ENCODE results near the gene PSMB5.

The PSMB5 gene

DNA sequence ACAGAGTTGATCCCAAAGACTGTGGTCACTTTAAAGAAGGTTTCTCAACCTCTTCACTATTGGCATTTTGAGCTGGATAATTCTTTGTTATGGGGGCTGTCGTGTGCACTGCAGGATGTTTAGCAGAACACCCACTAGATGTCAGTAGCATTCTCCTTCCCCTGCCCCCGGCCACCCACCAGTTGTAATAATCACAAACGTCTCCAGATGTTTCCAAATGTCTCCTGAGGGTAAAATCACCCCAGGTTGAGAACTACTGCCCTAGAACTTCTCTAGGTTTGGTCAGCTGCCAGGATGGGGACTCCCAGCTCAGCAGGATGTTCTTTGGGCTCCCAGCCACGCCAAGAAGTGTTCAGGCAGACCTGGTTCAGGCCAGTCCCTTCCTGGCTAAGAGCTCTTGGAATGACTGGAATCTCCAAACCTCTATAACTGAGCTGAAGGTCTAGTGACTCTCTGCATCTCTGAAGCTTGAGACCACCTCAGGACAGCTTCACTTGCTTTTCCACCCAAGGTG lies 39.9 kb downstream of the PSMB5 start:
- H3K36me3 ChIP-seq (ENCODE audit: insufficient read depth, low read length): no peaks in the 10 kb centered on the region
- no peak overlapping the region for H3K4me3 ChIP-seq (ENCODE audit: low read length)
- H3K9ac ChIP-seq (ENCODE audit: low read depth, low read length): no peak overlapping the region
- H3K9me3 ChIP-seq (replicated peaks; ENCODE audit: low read length): no peaks in the 10 kb centered on the region
- H3K4me1 ChIP-seq (ENCODE audit: control insufficient read depth, insufficient read depth, low read length): peaks cover 6% of the 10 kb centered on the region
- H3K27me3 ChIP-seq (ENCODE audit: control insufficient read depth, insufficient read depth, low read length): no peaks in the 10 kb centered on the region
- H3K4me2 ChIP-seq (ENCODE audit: low read length): no peak overlapping the region

DNA sequence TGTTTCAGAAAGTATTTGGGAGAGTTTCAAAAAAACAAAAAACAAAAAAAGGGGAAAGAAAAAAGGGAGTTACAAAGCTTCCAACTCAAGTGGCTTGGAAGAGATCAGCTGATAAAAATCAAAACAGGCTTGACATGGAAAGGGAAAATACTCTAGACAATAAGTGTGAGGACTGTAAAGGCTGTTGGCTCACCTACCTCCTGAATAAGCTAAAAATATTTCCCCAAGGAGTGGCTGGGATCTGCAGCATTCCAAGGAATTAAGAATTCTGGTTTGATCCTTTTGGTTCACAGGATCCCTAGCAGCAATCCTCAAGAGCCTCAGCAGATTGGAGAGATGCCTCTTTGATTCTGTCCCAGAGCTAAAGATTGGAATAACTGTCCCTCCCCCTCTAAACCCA lies 41.2 kb downstream of the PSMB5 start:
- no peaks in the 10 kb centered on the region for H3K9me3 ChIP-seq (replicated peaks; ENCODE audit: low read length)
- H3K4me1 ChIP-seq (ENCODE audit: control insufficient read depth, insufficient read depth, low read length): peaks cover 6% of the 10 kb centered on the region
- no peaks in the 10 kb centered on the region for H3K36me3 ChIP-seq (ENCODE audit: insufficient read depth, low read length)
- H3K4me2 ChIP-seq (ENCODE audit: low read length): no peak overlapping the region
- no peak overlapping the region for H3K4me3 ChIP-seq (ENCODE audit: low read length)
- no peak overlapping the region for H3K9ac ChIP-seq (ENCODE audit: low read depth, low read length)
- H3K27me3 ChIP-seq (ENCODE audit: control insufficient read depth, insufficient read depth, low read length): no peaks in the 10 kb centered on the region

DNA sequence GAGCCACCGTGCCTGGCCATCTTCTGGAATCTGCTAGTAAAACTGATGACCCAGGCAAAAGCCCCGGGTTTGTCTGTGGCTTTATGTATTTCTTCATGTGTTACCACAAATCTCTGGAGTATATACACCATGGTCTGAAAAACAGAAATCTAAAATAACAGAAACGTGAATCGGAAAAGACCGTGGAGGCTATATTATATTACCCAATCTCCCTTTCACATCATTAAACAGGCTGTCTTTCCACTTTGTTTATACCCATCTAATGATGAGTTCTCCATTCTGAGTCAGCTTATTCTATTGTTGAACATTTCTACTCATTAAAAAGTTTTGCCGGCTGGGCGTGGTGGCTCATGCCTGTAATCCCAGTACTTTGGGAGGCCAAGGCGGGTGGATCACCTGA lies 42.8 kb downstream of the PSMB5 start:
- H3K36me3 ChIP-seq (ENCODE audit: insufficient read depth, low read length): no peaks in the 10 kb centered on the region
- H3K27me3 ChIP-seq (ENCODE audit: control insufficient read depth, insufficient read depth, low read length): no peaks in the 10 kb centered on the region
- H3K9ac ChIP-seq (ENCODE audit: low read depth, low read length): no peak overlapping the region
- H3K4me3 ChIP-seq (ENCODE audit: low read length): no peak overlapping the region
- H3K9me3 ChIP-seq (replicated peaks; ENCODE audit: low read length): no peaks in the 10 kb centered on the region
- no peak overlapping the region for H3K4me2 ChIP-seq (ENCODE audit: low read length)
- peaks cover 6% of the 10 kb centered on the region for H3K4me1 ChIP-seq (ENCODE audit: control insufficient read depth, insufficient read depth, low read length)

DNA sequence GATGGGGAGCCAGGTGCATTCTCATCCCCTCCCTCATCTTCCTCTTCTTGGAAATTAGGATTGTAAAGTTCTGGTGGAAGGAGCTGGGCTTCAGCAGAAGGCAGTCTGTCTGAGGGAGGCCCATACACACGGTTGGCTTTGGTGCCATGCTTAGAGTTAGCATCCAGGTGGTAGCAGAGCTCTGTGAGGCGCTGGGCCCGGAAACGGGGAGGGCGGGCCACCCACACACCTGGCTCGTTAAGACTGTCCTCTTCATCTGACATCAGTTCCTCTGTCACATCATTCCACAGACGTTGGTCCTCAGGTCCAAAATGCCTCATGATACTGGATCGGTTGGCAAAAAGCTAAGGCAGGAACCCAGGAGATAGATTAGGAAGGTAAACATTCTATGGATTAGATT lies 47.4 kb downstream of the PSMB5 start:
- no peaks in the 10 kb centered on the region for H3K9me3 ChIP-seq (replicated peaks; ENCODE audit: low read length)
- H3K27me3 ChIP-seq (ENCODE audit: control insufficient read depth, insufficient read depth, low read length): no peaks in the 10 kb centered on the region
- H3K4me3 ChIP-seq (ENCODE audit: low read length): no peak overlapping the region
- H3K36me3 ChIP-seq (ENCODE audit: insufficient read depth, low read length): no peaks in the 10 kb centered on the region
- peaks cover 3% of the 10 kb centered on the region for H3K4me1 ChIP-seq (ENCODE audit: control insufficient read depth, insufficient read depth, low read length)
- no peak overlapping the region for H3K4me2 ChIP-seq (ENCODE audit: low read length)
- H3K9ac ChIP-seq (ENCODE audit: low read depth, low read length): no peak overlapping the region

DNA sequence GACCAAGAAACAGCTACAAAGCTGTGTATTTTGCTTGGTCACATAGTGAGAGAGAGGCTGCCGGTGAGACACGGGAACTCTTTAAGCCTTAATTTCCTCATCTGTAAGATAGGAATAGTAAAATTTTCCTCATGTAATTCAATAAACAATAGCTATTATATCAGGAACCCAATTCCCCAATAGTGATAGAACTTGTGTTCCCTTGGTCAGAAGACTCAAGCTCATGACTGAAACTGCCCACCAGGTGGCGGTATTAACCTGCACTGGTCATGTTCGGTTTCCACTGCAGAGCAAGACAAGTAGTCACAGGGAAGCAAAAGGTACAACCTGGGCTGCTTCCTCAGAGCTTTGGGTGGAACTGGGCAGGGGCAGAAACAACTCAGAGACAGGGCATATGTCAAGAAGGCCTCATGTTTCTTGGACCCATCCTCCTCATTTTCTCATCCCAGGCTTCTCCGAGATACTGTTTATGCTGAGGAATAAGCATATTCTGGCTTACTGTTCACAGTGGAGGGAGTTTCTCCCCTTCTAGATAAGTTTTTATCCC lies 48.1 kb downstream of the PSMB5 start:
- Histone ChIP-seq H3K9me3 (replicated peaks; ENCODE audit: low read length) (no peaks in the 10 kb centered on the region), H3K4me2 (ENCODE audit: low read length) (no peak overlapping the region)

DNA sequence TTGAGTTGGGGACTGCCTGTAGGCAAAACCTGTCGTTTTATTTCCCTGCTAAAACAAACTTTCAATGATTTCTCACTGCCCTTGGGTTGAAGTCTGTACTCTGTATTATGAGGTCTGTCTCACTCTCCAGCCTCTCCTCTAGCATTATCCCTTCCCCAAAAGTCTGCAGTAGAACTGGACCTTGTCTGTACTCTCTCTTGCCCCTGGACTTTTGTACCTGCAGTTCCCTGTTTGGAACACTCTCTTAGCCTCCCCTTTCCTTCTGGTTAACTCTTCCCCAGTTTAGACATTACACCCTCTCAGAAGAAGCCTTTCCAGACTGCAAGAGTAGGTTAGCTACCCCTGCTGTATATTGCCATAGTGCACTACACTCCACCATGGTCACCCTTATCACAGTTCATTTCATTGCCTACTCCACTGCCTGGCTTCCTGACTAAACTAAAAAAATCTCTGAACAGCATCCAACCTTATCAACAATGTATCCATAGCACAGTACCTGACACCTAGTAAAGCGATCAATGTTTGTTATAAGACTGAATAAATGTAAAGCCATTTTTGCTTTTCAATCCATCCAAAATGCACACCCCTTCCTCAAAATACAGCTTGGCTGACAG lies 48.7 kb downstream of the PSMB5 start:
- Histone ChIP-seq H3K9me3 (replicated peaks; ENCODE audit: low read length) (no peaks in the 10 kb centered on the region), H3K4me2 (ENCODE audit: low read length) (no peak overlapping the region), H3K4me1 (ENCODE audit: control insufficient read depth, insufficient read depth, low read length) (peaks cover 3% of the 10 kb centered on the region), H3K4me3 (ENCODE audit: low read length) (no peak overlapping the region), H3K36me3 (ENCODE audit: insufficient read depth, low read length) (no peaks in the 10 kb centered on the region), H3K9ac (ENCODE audit: low read depth, low read length) (no peak overlapping the region), H3K27me3 (ENCODE audit: control insufficient read depth, insufficient read depth, low read length) (no peaks in the 10 kb centered on the region)

More for the DNA sequence above, 48.1 kb downstream of the PSMB5 start:
- Histone ChIP-seq H3K9ac (ENCODE audit: low read depth, low read length) (no peak overlapping the region), H3K36me3 (ENCODE audit: insufficient read depth, low read length) (no peaks in the 10 kb centered on the region), H3K4me3 (ENCODE audit: low read length) (no peak overlapping the region), H3K27me3 (ENCODE audit: control insufficient read depth, insufficient read depth, low read length) (no peaks in the 10 kb centered on the region), H3K4me1 (ENCODE audit: control insufficient read depth, insufficient read depth, low read length) (peaks cover 3% of the 10 kb centered on the region)

DNA sequence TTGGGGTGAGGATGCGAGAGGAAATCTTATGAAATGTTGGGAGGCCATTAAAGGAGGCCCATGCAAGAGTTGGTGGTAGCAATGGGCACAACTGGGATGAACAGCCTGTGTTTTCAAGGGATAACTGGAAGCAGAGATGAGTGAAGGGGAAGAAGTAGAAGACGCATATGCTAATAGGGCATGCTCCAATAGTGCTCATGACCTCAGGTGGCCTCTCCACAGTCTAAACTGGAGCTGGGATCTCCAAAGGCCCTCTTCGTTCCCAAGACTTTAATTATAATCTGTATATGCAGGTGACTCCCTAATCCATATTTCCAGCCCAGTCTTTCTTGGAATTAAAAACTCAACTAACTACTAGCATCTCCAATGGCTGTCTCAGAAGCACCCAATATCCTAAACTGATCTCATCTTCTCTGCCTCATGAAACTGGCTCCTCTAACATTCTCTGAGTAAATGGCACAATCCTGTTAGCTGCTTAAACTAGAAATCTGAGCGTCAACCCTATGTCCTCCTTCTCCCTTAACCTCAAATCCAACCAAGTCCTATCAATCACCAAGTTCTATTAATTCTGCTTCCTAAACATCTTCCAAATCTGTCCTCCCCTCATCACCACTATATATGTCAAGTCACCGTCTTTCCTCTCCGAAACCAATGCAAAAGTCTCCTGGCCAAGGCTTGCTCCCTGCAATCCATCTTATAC lies 49.6 kb downstream of the PSMB5 start:
- Histone ChIP-seq H3K27me3 (ENCODE audit: control insufficient read depth, insufficient read depth, low read length) (no peaks in the 10 kb centered on the region), H3K36me3 (ENCODE audit: insufficient read depth, low read length) (no peaks in the 10 kb centered on the region), H3K9me3 (replicated peaks; ENCODE audit: low read length) (no peaks in the 10 kb centered on the region), H3K4me1 (ENCODE audit: control insufficient read depth, insufficient read depth, low read length) (peaks cover 6% of the 10 kb centered on the region), H3K4me3 (ENCODE audit: low read length) (no peak overlapping the region), H3K4me2 (ENCODE audit: low read length) (no peak overlapping the region), H3K9ac (ENCODE audit: low read depth, low read length) (no peak overlapping the region)

DNA sequence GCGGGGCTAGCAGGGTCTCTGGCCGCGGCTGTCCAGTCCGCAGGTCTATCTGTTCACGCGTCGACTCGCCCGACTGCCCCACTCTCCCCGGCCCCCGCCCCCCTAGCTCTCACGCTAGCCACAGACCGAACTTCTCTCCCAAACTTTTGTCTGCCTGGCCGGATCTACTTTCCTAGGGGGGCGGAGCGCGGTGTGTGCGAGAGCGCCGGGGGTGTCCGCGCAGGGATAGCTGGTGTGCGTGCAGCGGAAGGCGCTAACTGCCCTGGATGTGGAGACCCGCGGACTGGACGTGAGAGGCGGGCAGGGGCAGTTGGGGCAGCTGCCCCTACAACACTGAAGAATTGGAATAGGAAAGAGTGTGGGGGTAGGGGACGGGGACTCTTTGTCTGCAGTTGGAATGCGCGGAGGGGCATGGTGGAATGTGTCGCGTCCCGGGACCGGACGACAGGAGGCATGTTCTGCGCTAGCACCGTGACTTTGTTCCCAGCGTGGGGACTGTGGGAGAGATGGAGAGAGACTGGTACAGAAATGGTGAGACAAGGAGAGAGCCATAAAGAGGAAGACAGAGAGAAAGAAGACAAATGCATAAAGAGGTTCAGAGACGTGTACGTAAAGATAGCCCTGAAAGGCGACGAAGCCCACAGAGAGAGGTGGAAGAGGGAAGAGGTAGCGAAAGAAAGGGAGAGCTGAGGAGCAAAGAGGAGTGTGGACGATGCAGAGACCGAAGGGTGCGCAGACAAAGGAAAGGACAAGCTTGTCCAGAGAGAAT lies 52.0 kb downstream of the PSMB5 start, which contains the start of gene AJUBA:
Gene AJUBA, minus strand, starts transcription at position 75 of the 769 bp plus-strand sequence. CDS start 285 bp downstream, outside the sequence.
- Histone ChIP-seq H3K36me3 (ENCODE audit: insufficient read depth, low read length) (peaks cover 9% of the 10 kb centered on the region), H3K4me1 (ENCODE audit: control insufficient read depth, insufficient read depth, low read length) (peaks cover 30% of the 10 kb centered on the region), H3K27me3 (ENCODE audit: control insufficient read depth, insufficient read depth, low read length) (no peaks in the 10 kb centered on the region), H3K4me2 (ENCODE audit: low read length) (peak within 1 kb of the TSS; percentile 85), H3K9ac (ENCODE audit: low read depth, low read length) (peak within 1 kb of the TSS; percentile 94), H3K4me3 (ENCODE audit: low read length) (peak within 1 kb of the TSS; percentile 90), H3K9me3 (replicated peaks; ENCODE audit: low read length) (no peaks in the 10 kb centered on the region)

DNA sequence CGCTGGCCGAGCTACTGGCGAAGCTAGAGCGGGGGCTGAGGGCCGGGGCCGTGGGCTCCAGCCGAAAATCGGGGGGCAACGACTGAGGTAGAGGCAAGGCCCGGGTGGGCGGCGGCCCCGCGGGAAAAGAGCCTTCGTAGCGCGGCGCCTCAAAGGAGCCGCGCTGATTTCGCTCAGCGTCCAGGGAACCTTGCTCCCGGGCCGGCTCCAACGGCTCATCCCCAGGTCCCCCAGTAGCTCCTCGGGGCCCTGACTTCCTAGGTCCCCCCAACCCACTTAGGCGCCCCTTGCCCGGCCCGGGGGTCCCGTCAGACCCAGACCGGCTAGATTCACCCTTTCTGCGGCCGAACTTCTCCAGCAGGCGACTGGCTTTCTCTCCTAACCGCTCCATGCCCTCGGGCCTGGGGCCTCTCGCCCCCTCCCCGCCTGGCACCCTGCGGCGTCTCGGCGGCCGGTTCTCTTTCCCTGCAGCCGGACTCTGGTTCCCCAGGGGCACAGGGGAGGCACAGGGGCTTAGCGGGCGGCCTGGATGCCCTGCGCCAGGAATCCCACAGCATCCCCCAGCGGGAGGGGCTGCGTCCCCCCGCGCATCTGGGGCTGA lies 52.7 kb downstream of the PSMB5 start:
- Histone ChIP-seq H3K27me3 (ENCODE audit: control insufficient read depth, insufficient read depth, low read length) (no peaks in the 10 kb centered on the region), H3K4me3 (ENCODE audit: low read length) (peak overlapping the region; percentile 90), H3K9me3 (replicated peaks; ENCODE audit: low read length) (no peaks in the 10 kb centered on the region), H3K9ac (ENCODE audit: low read depth, low read length) (peak overlapping the region; percentile 94), H3K4me2 (ENCODE audit: low read length) (peak overlapping the region; percentile 85), H3K4me1 (ENCODE audit: control insufficient read depth, insufficient read depth, low read length) (peaks cover 37% of the 10 kb centered on the region), H3K36me3 (ENCODE audit: insufficient read depth, low read length) (peaks cover 12% of the 10 kb centered on the region)

DNA sequence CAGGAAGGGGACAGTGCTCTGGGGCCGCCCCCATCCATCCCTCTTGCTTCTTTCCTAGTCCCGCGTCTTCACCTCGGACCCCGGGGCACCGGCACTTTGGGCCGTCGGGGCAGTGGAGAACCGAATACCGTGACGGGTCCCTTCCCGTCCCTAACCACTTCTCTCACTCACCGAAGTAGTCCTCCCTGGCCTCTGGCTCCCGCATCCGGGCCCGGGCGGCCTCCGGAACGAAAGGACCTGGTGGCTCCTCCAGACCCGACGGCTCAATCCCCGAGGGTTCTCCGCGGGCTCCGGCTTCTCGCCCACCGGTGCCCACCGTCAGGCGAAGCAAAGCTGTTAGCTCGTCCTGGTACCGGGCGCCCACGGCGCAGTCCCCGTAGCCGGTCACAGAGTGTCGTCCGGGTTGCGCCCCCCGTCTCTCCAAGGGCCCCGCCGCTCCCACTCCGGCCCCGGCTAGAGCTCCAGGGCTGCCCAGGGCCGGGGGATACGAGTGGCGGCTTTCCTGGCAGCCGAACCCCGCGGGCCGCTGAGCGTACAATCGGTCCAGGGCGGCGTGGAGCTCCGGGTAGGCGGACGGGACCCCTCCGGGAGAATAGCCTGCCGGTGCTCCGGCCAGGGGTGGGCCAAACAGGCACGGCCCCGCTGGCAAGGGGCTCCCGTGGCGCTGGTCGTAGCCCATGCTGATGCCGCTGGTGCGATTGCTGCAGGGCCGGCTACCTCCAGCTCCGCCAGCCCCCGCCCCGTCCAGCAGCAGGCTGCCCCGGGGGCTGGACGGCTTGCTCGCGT lies 53.4 kb downstream of the PSMB5 start:
- H3K27me3 ChIP-seq (ENCODE audit: control insufficient read depth, insufficient read depth, low read length): no peaks in the 10 kb centered on the region
- H3K9me3 ChIP-seq (replicated peaks; ENCODE audit: low read length): no peaks in the 10 kb centered on the region
- peak overlapping the region; percentile 94 for H3K9ac ChIP-seq (ENCODE audit: low read depth, low read length)
- peak overlapping the region; percentile 85 for H3K4me2 ChIP-seq (ENCODE audit: low read length)
- peaks cover 44% of the 10 kb centered on the region for H3K4me1 ChIP-seq (ENCODE audit: control insufficient read depth, insufficient read depth, low read length)
- peak overlapping the region; percentile 90 for H3K4me3 ChIP-seq (ENCODE audit: low read length)
- peaks cover 16% of the 10 kb centered on the region for H3K36me3 ChIP-seq (ENCODE audit: insufficient read depth, low read length)

All from skeletal muscle satellite cell (primary cell).